Hepatocyte (in vitro differentiated cells): ENCODE measurements around the gene CMTM5.

Experiments
- CTCF ChIP-seq: fragments of 200-600 bp; sonication (generic); IDR thresholded peaks from 2 replicates; pipeline ENCODE4 v1.5.1; 2016; ENCODE audit warnings: antibody characterized with exemption, mild to moderate bottlenecking; ENCODE audit not compliant: poor library complexity
- EZH2 ChIP-seq: fragments of 200-600 bp; sonication (generic); IDR thresholded peaks from 2 replicates; pipeline ENCODE4 v1.6.1; 2016; ENCODE audit warnings: antibody characterized with exemption, mild to moderate bottlenecking, borderline replicate concordance
- EZH2phosphoT487 ChIP-seq: fragments of 200-600 bp; sonication (generic); IDR thresholded peaks from one replicate; pipeline ENCODE4 v1.6.1; 2018; ENCODE audit warnings: antibody characterized with exemption, mild to moderate bottlenecking, low read depth, moderate library complexity; ENCODE audit not compliant: unreplicated experiment, severe bottlenecking

GRCh38 chr14:23361763-23362162 is 15.1 kb upstream of the CMTM5 start:
- TF ChIP-seq CTCF = no peak
- no peak for TF ChIP-seq EZH2
- no peak for TF ChIP-seq EZH2phosphoT487
